Endothelial cell of umbilical vein (primary cell): Measurements from ENCODE around the gene G6PC1. TPM values are rescaled to one million over a fixed set of nuclear protein-coding genes. Genes with fewer than 3 reads are reported as not detected.

Experiments used
- BruUV-seq: library from RNA; stranded (reverse); fragments of 400-500 nt; replicated peaks from 2 replicates; lab custom pipeline; 2021; lab: Mats Ljungman, UMichigan
- CTCF ChIA-PET: fragments of 300-600, 350-600 bp; sonication (Branson Sonifier 250); formaldehyde crosslinking; loops from one replicate; lab custom pipeline; 2021; ENCODE audit warnings: antibody characterized with exemption, inconsistent platforms; lab: Charles Lee
- POLR2A ChIA-PET: fragments of 300-600, 350-600 bp; sonication (Branson Sonifier 250); formaldehyde crosslinking; loops from one replicate; lab custom pipeline; 2021; ENCODE audit warnings: antibody characterized with exemption, inconsistent platforms; lab: Charles Lee
- DNase-seq: peaks from one replicate; pipeline ENCODE4 v3.0.0-alpha.2; 2011; ENCODE audit warnings: low read depth, low spot score
- FAIRE-seq: peaks from 2 replicates; lab custom pipeline; 2011; peaks lifted over from hg19 to GRCh38; lab: Jason Lieb, UNC
- H2AFZ ChIP-seq: 2 replicates; pipeline ENCODE4 v1.6.0; 2012; ENCODE audit warnings: low read depth, low read length, control low read depth, inconsistent platforms
- H3K27ac ChIP-seq: 2 replicates; pipeline ENCODE4 v1.5.1; 2011; ENCODE audit warnings: low read depth, mild to moderate bottlenecking, control low read depth, low read length, moderate library complexity; ENCODE audit not compliant: insufficient read depth
- H3K27me3 ChIP-seq, 2 experiments: 2 replicates each; pipeline versions ENCODE4 v1.6.0 to v1.6.1; 2011; ENCODE audit warnings: low read length in 2 of 2, mixed read lengths in 1 of 2; ENCODE audit not compliant: control insufficient read depth in 2 of 2, insufficient read depth in 2 of 2
- H3K36me3 ChIP-seq, 2 experiments: 2 replicates in 1 of 2; 3 replicates in 1 of 2; pipeline ENCODE4 v1.5.1; 2011; ENCODE audit warnings: low read length in 2 of 2, mild to moderate bottlenecking in 1 of 2, moderate library complexity in 1 of 2; ENCODE audit not compliant: control insufficient read depth in 2 of 2, insufficient read depth in 2 of 2; ENCODE audit errors: extremely low read depth in 1 of 2
- H3K4me1 ChIP-seq: 3 replicates; pipeline ENCODE4 v1.5.1; 2011; ENCODE audit warnings: mild to moderate bottlenecking, low read length; ENCODE audit not compliant: control insufficient read depth, insufficient read depth; ENCODE audit errors: extremely low read depth
- H3K4me2 ChIP-seq: 2 replicates; pipeline ENCODE4 v1.6.1; 2011; ENCODE audit warnings: low read length, control low read depth, mixed read lengths; ENCODE audit not compliant: insufficient read depth
- H3K4me3 ChIP-seq, 3 experiments: fragments of 200-600 bp in 1 of 3; sonication (generic), shearing (Covaris generic) in 1 of 3; replicated peaks in 1 of 3; 2 replicates each; pipeline ENCODE4 v1.5.1; 2011 to 2016; ENCODE audit warnings: control low read depth in 3 of 3, low read length in 3 of 3, mild to moderate bottlenecking in 2 of 3, inconsistent platforms in 1 of 3, low read depth in 1 of 3, moderate library complexity in 1 of 3; ENCODE audit not compliant: insufficient read depth in 1 of 3
- H3K79me2 ChIP-seq: 2 replicates; pipeline ENCODE4 v1.6.0; 2012; ENCODE audit warnings: low read length, inconsistent platforms; ENCODE audit not compliant: control insufficient read depth, insufficient read depth
- H3K9ac ChIP-seq: replicated peaks from 2 replicates; pipeline ENCODE3; 2011; ENCODE audit warnings: low read length, control low read depth; ENCODE audit not compliant: insufficient read depth; ENCODE audit errors: extremely low read depth
- H3K9me1 ChIP-seq: replicated peaks from 3 replicates; pipeline ENCODE4 v1.6.0; 2011; ENCODE audit warnings: mild to moderate bottlenecking, low read length; ENCODE audit not compliant: control insufficient read depth, insufficient read depth; ENCODE audit errors: extremely low read depth
- H3K9me3 ChIP-seq: replicated peaks from 2 replicates; pipeline ENCODE4 v1.5.1; 2012; ENCODE audit warnings: low read length, inconsistent platforms; ENCODE audit not compliant: control insufficient read depth, insufficient read depth
- H4K20me1 ChIP-seq: replicated peaks from 2 replicates; pipeline ENCODE3; 2011; ENCODE audit warnings: mild to moderate bottlenecking, low read length; ENCODE audit not compliant: control insufficient read depth, insufficient read depth; ENCODE audit errors: extremely low read depth
- CTCF ChIP-seq, 2 donors: IDR thresholded peaks; 1 replicate in 1 of 2; 2 replicates in 1 of 2; pipeline ENCODE4 v1.5.1; 2011; ENCODE audit warnings: low read length in 2 of 2, mild to moderate bottlenecking in 2 of 2, moderate library complexity in 2 of 2, control low read depth in 1 of 2, inconsistent platforms in 1 of 2, low read depth in 1 of 2; ENCODE audit not compliant: insufficient read depth in 1 of 2; ENCODE audit errors: extremely low read depth in 1 of 2
- EZH2 ChIP-seq: IDR thresholded peaks from 2 replicates; pipeline ENCODE4 v1.6.1; 2012; ENCODE audit warnings: borderline replicate concordance, low read depth, mild to moderate bottlenecking, moderate library complexity, low read length, inconsistent platforms; ENCODE audit not compliant: severe bottlenecking
- FOS ChIP-seq: IDR thresholded peaks from 2 replicates; pipeline ENCODE4 v1.6.1; 2011; ENCODE audit warnings: mild to moderate bottlenecking, low read length, moderate library complexity, borderline replicate concordance; ENCODE audit not compliant: insufficient read depth
- GATA2 ChIP-seq: IDR thresholded peaks from 2 replicates; pipeline ENCODE4 v1.7.0; 2011; ENCODE audit warnings: low read depth, mild to moderate bottlenecking, moderate library complexity, mixed read lengths, low read length; ENCODE audit not compliant: insufficient read length, insufficient read depth
- JUN ChIP-seq: IDR thresholded peaks from 2 replicates; pipeline ENCODE4 v1.6.1; 2011; ENCODE audit warnings: borderline replicate concordance, low read depth; ENCODE audit not compliant: insufficient read length, insufficient read depth
- MYC ChIP-seq: IDR thresholded peaks from one replicate; pipeline ENCODE4 v1.6.1; 2011; ENCODE audit warnings: mild to moderate bottlenecking, low read depth, low read length
- POLR2A ChIP-seq: IDR thresholded peaks from 2 replicates; pipeline ENCODE4 v1.6.1; 2012; ENCODE audit warnings: low read depth, mild to moderate bottlenecking, control low read depth, low read length
- POLR2AphosphoS5 ChIP-seq: IDR thresholded peaks from 2 replicates; pipeline ENCODE4 v1.6.1; 2012; ENCODE audit warnings: low read depth, mild to moderate bottlenecking, control low read depth, low read length, moderate library complexity; ENCODE audit not compliant: insufficient read depth
- dilution Hi-C: fragments of 300-500 bp; cut with MboI; formaldehyde crosslinking; loops from one replicate; pipeline ENCODE4 v1.15.0; 2019; ENCODE audit warnings: low sequenced_read_pairs; ENCODE audit not compliant: extremely low pct_ligation_motif_present
- intact Hi-C: fragments of 100-400 bp; cut with micrococcal nuclease; formaldehyde crosslinking; loops from one replicate; pipeline ENCODE4 v1.10.0; 2022
- polyA plus RNA-seq, 4 experiments: library from polyadenylated mRNA; depleted of rRNA in 3 of 4; stranded (reverse) in 3 of 4; unstranded in 1 of 4; fragments of >200 nt; gene quantifications; 2 replicates each; pipeline versions ENCODE4 v1.2.1 to v1.2.3, GENCODE V29; 2011 to 2012; ENCODE audit warnings: missing spikeins in 1 of 4
- total RNA-seq: library from RNA; stranded (reverse); gene quantifications from 2 replicates; pipeline ENCODE4 v1.2.3, GENCODE V29; 2021
- TF ChIP-seq, protein P1 (sequence below): IDR thresholded peaks from 2 replicates; pipeline ENCODE4 v1.6.1; 2011; ENCODE audit not compliant: insufficient read depth, insufficient read length

Gene G6PC1
- total and polyA plus RNA-seq, 2 donors (not counting 3 experiments of a cell fraction or from before 2014, with no cell fraction given) = not detected

DNA sequence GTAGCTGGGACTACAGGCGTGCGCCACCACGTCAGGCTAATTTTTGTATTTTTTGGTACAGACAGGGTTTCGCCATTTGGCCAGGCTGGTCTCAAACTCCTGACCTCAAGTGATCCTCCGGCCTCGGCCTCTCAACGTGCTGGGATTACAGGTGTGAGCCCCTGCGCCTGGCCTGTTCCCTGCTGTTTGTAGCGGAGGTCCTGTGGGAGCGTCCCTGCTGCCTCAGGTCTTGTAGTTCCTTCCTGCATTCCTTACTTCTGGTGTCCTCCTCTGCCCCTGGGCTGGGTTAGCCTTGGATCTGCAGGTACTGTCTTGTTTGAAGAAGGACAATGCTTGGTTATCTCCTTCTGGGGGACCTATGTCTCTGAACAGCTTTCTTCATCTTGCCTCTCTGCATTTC lies 23.6 kb upstream of the G6PC1 start:
- dilution Hi-C loops = no loop called here
- H2AFZ ChIP-seq = no peak overlapping the region
- no peak for FAIRE-seq

More for the DNA sequence above, 23.6 kb upstream of the G6PC1 start:
- Histone ChIP-seq H3K79me2 (no peaks in the 10 kb centered on the region), H3K36me3 (no peaks in the 10 kb centered on the region), H3K4me3 (no peak overlapping the region), H3K27me3 (peaks cover 2 to 7% of the 10 kb centered on the region in 2 experiments), H3K27ac (no peak overlapping the region), H4K20me1 (no peaks in the 10 kb centered on the region), H3K9me3 (no peaks in the 10 kb centered on the region), H3K9me1 (no peaks in the 10 kb centered on the region), H3K9ac (no peak overlapping the region), H3K4me2 (no peak overlapping the region), H3K4me1 (no peaks in the 10 kb centered on the region)
- intact Hi-C loops = no loop called here
- ChIA-PET POLR2A (no interaction called here), CTCF (no interaction called here)
- BruUV-seq = no TSS peak
- TF ChIP-seq, protein P1, sequence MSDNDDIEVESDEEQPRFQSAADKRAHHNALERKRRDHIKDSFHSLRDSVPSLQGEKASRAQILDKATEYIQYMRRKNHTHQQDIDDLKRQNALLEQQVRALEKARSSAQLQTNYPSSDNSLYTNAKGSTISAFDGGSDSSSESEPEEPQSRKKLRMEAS = no peak
- TF ChIP-seq CTCF (IDR thresholded peaks at IDR 0.05; ENCODE audit: extremely low read depth in 1 of 2, insufficient read depth in 1 of 2, low read depth in 1 of 2, low read length in 2 of 2) = no peak
- no peak for TF ChIP-seq EZH2
- no peak for TF ChIP-seq JUN
- TF ChIP-seq MYC = no peak
- no peak for TF ChIP-seq POLR2AphosphoS5
- no peak for TF ChIP-seq GATA2
- TF ChIP-seq FOS = no peak
- TF ChIP-seq POLR2A = no peak
- no peak for DNase-seq
